Endothelial cell (in vitro differentiated cells): ENCODE data around the gene WFS1. TPM values are rescaled to one million over a fixed set of nuclear protein-coding genes. Genes with fewer than 3 reads are reported as not detected.

ENCODE experiments used
- DNase-seq: peaks from one replicate; pipeline ENCODE4 v3.0.0; 2021; ENCODE audit warnings: low spot score
- H3K27ac Mint-ChIP-seq: one replicate; pipeline ENCODE4 v1.8.0; 2021; ENCODE audit warnings: mixed read lengths, inconsistent platforms; ENCODE audit not compliant: unreplicated experiment
- H3K27me3 Mint-ChIP-seq: one replicate; pipeline ENCODE4 v1.8.0; 2021; ENCODE audit warnings: mild to moderate bottlenecking, moderate library complexity, mixed read lengths, inconsistent platforms; ENCODE audit not compliant: unreplicated experiment
- H3K36me3 Mint-ChIP-seq: one replicate; pipeline ENCODE4 v1.8.0; 2021; ENCODE audit warnings: mild to moderate bottlenecking, low read depth, mixed read lengths, inconsistent platforms; ENCODE audit not compliant: unreplicated experiment
- H3K4me1 Mint-ChIP-seq: one replicate; pipeline ENCODE4 v1.8.0; 2021; ENCODE audit warnings: mild to moderate bottlenecking, mixed read lengths, inconsistent platforms; ENCODE audit not compliant: unreplicated experiment
- H3K4me3 Mint-ChIP-seq: one replicate; pipeline ENCODE4 v1.8.0; 2021; ENCODE audit warnings: mild to moderate bottlenecking, mixed read lengths, inconsistent platforms; ENCODE audit not compliant: unreplicated experiment
- H3K9me3 Mint-ChIP-seq: one replicate; pipeline ENCODE4 v1.8.0; 2021; ENCODE audit warnings: mixed read lengths, inconsistent platforms; ENCODE audit not compliant: unreplicated experiment
- total RNA-seq: library from RNA; stranded (reverse); fragmentation: NEBNext Ultra II Directional; extraction: Animal tissue kit (Norgen Biotek cat#: 25700); gene quantifications from one replicate; pipeline ENCODE4 v1.2.1, GENCODE V29; 2021; ENCODE audit not compliant: unreplicated experiment
- TF ChIP-seq, protein P1 (sequence below): fragments of 200-600 bp; sonication (generic); IDR thresholded peaks from one replicate; pipeline ENCODE4 v1.5.0; 2021; ENCODE audit warnings: antibody characterized with exemption; ENCODE audit not compliant: unreplicated experiment

Gene WFS1
- total RNA-seq, 1 donor from 2014 or later: 53.2 TPM

DNA sequence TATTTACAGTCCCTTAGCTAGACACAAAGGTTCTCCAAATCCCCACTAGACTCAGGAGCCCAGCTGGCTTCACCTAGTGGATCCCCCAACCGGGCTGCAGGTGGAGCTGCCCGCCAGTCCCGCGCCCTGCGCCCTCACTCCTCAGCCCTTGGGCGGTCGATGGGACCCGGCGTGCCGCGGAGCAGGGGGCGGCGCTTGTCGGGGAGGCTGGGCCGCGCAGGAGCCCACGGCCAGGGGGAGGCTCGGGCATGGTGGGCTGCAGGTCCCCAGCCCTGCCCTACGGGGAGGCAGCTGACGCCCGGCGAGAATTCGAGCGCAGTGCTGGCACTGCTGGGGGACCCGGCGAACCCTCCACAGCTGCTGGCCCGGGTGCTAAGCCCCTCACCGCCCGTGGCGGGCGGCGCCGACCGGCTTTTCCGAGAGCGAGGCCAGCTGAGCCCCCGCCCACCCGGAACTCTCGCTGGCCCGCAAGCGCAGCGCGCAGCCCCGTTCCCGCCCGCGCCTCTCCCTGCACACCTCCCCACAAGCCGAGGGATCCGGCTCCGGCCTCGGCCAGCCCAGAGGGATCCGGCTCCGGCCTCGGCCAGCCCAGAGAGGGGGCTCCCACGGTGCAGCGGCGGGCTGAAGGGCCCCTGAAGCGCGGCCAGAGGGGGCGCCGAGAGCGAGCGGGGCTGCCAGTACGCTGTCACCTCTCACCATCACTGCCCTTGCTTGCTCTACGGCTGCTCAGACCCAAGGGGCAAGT, 39.4 kb downstream of the WFS1 start:
- peaks cover 8% of the 10 kb centered on the region for H3K27me3 Mint-ChIP-seq
- peak; percentile 64 for DNase-seq
- peak overlapping the region; percentile 86 for H3K4me3 Mint-ChIP-seq
- peaks cover 18% of the 10 kb centered on the region for H3K4me1 Mint-ChIP-seq
- no peaks in the 10 kb centered on the region for H3K9me3 Mint-ChIP-seq
- TF ChIP-seq, protein P1, sequence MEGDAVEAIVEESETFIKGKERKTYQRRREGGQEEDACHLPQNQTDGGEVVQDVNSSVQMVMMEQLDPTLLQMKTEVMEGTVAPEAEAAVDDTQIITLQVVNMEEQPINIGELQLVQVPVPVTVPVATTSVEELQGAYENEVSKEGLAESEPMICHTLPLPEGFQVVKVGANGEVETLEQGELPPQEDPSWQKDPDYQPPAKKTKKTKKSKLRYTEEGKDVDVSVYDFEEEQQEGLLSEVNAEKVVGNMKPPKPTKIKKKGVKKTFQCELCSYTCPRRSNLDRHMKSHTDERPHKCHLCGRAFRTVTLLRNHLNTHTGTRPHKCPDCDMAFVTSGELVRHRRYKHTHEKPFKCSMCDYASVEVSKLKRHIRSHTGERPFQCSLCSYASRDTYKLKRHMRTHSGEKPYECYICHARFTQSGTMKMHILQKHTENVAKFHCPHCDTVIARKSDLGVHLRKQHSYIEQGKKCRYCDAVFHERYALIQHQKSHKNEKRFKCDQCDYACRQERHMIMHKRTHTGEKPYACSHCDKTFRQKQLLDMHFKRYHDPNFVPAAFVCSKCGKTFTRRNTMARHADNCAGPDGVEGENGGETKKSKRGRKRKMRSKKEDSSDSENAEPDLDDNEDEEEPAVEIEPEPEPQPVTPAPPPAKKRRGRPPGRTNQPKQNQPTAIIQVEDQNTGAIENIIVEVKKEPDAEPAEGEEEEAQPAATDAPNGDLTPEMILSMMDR: no peak
- peaks cover 17% of the 10 kb centered on the region for H3K36me3 Mint-ChIP-seq
- H3K27ac Mint-ChIP-seq: no peak overlapping the region

DNA sequence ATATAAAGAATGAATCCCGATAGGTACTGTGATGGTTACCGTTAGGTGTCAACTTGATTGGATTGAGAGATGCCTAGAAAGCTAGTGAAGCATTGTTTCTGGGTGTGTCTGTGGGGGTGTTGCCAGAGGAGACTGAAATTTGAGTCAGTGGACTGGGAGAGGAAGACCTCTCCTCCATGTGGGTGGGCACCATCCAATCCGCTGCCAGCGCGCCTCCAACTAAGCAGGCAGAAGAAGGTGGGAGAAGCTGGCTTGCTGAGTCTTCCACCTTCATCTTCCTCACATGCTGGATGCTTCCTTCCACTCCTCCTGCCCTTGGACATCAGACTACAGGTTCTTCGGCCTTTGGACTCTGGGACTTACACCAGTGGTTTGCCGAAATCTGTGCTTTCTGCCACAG, 40.1 kb downstream of the WFS1 start:
- peaks cover 8% of the 10 kb centered on the region for H3K27me3 Mint-ChIP-seq
- peak overlapping the region; percentile 82 for H3K4me3 Mint-ChIP-seq
- peaks cover 17% of the 10 kb centered on the region for H3K36me3 Mint-ChIP-seq
- no peaks in the 10 kb centered on the region for H3K9me3 Mint-ChIP-seq
- H3K27ac Mint-ChIP-seq: no peak overlapping the region
- TF ChIP-seq, protein P1: no peak
- DNase-seq: no peak
- peaks cover 22% of the 10 kb centered on the region for H3K4me1 Mint-ChIP-seq

DNA sequence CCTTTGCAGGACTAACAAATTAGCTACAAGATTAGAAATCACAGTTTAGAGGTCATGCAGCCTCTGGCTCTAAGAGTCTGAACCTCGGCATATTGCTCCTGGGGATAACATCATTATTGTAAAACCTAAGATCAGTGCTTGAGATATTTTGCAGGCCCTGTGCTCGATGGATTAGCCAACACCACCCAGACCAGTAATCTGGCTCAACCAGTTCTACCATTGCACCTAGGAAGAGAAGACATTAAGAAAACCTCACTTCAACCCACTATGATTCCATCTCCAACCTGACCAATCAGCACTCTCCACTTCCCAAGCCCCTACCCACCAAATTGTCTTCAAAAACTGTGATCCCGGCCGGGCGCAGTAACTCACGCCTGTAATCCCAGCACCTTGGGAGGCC, 43.6 kb downstream of the WFS1 start:
- peaks cover 7% of the 10 kb centered on the region for H3K27me3 Mint-ChIP-seq
- TF ChIP-seq, protein P1: no peak
- peaks cover 29% of the 10 kb centered on the region for H3K4me1 Mint-ChIP-seq
- H3K36me3 Mint-ChIP-seq: peaks cover 9% of the 10 kb centered on the region
- no peak overlapping the region for H3K4me3 Mint-ChIP-seq
- no peak for DNase-seq
- H3K27ac Mint-ChIP-seq: no peak overlapping the region
- no peaks in the 10 kb centered on the region for H3K9me3 Mint-ChIP-seq

DNA sequence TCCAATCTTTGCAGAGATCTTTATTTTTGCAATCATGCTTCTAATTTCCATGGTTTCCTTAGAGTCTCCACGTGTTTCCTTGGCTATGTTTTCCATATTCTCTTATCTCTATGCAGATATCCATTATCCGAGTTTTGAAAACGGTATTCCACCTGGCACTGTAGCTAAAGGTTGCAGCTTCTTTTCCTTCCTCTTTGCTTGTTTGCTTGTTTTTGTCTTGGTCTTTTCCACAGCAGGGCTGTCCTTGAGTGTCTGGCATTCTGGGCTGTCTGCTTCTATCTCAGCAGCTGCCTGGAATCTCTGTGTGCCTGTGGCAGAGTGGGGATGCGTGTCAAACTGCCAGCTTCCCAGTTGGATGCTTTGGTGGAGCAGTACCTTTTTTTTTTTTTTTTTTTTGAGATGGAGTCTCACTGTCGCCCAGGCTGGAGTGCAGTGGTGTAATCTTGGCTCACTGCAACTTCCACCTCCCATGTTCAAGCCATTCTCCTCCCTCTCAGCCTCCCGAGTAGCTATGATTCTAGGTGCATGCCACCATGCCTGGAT, 46.9 kb downstream of the WFS1 start:
- no peak for DNase-seq
- no peaks in the 10 kb centered on the region for H3K9me3 Mint-ChIP-seq
- H3K27me3 Mint-ChIP-seq: peaks cover 7% of the 10 kb centered on the region
- no peak overlapping the region for H3K4me3 Mint-ChIP-seq
- no peaks in the 10 kb centered on the region for H3K36me3 Mint-ChIP-seq
- H3K4me1 Mint-ChIP-seq: peaks cover 16% of the 10 kb centered on the region
- TF ChIP-seq, protein P1: no peak
- peak overlapping the region; percentile 28 for H3K27ac Mint-ChIP-seq

DNA sequence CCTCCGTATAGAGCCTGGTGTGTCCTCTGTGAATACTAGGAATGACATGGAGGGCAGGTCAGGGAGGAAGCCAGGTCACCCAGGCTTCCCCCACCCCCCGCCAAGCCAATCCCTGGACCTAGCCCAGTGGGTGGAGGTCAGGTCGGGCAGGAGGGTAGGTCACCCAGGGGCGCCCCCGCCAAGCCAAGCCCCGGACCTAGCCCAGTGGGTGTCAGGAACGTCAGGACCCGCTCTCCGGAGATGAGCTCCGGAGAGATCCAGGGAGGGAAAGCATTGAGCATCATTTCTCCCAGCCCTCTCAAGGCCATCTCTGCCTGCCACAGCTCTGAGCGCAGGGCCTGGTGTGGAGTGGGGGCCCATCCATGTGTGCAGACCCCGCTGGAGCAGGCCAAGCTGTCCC, 48.6 kb downstream of the WFS1 start:
- TF ChIP-seq, protein P1: no peak
- no peaks in the 10 kb centered on the region for H3K9me3 Mint-ChIP-seq
- H3K4me3 Mint-ChIP-seq: no peak overlapping the region
- peaks cover 5% of the 10 kb centered on the region for H3K27me3 Mint-ChIP-seq
- no peaks in the 10 kb centered on the region for H3K36me3 Mint-ChIP-seq
- no peak overlapping the region for H3K27ac Mint-ChIP-seq
- DNase-seq: no peak
- peaks cover 27% of the 10 kb centered on the region for H3K4me1 Mint-ChIP-seq
